ENCODE data around the gene ARHGEF12.
A peak's percentile ranks its signal among the peaks of the same experiment; 100 is the strongest.

Gene ARHGEF12

DNA sequence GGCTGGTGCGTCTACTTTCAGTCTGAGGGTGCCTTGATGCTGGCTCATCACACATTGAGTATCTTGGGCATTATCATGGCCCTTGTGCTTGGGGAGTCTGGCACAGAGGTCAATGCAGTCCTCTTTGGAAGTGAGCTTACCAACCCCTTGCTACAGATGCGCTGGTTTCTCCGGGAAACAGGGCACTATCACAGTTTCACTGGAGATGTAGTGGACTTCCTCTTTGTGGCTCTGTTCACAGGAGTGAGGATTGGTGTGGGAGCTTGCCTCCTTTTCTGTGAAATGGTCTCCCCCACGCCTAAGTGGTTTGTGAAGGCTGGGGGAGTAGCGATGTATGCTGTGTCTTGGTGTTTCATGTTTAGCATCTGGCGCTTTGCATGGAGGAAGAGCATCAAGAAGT lies 6.2 kb upstream of the ARHGEF12 start:
- Mint-ChIP-seq H3K4me1 (peaks cover 13 to 19% of the 10 kb centered on the region in 2 donors), H3K4me3 (no peak overlapping the region), H3K36me3 (peaks cover 0 to 4% of the 10 kb centered on the region in 2 donors), H3K27me3 (peaks cover 50 to 71% of the 10 kb centered on the region in 2 donors), H3K27ac (peak overlapping the region; percentile 31), H3K9me3 (no peaks in the 10 kb centered on the region)
- DNase-seq (no peak), ATAC-seq (replicated peaks) (no peak)

GRCh38 chr11:120331301-120331996 lies 4.8 kb upstream of the ARHGEF12 start:
- Mint-ChIP-seq H3K9me3 (no peaks in the 10 kb centered on the region), H3K4me3 (no peak overlapping the region), H3K27ac (no peak overlapping the region), H3K4me1 (peaks cover 12 to 16% of the 10 kb centered on the region in 2 donors), H3K27me3 (peaks cover 41 to 61% of the 10 kb centered on the region in 2 donors), H3K36me3 (peaks cover 0 to 4% of the 10 kb centered on the region in 2 donors)
- DNase-seq (no peak), ATAC-seq (replicated peaks) (no peak)

- H3K27ac Mint-ChIP-seq = no peak overlapping the region
- no peaks in the 10 kb centered on the region for H3K9me3 Mint-ChIP-seq
- peaks cover 0 to 4% of the 10 kb centered on the region in 2 donors for H3K36me3 Mint-ChIP-seq
- H3K4me1 Mint-ChIP-seq = peaks cover 14 to 23% of the 10 kb centered on the region in 2 donors
- no peak for DNase-seq
- no peak for ATAC-seq (replicated peaks)
- peaks cover 37 to 57% of the 10 kb centered on the region in 2 donors for H3K27me3 Mint-ChIP-seq
- no peak overlapping the region for H3K4me3 Mint-ChIP-seq
Observed at GRCh38 chr11:120332822-120333716, 3.1 kb upstream of the ARHGEF12 start.

- DNase-seq = no peak
- Mint-ChIP-seq H3K9me3 (no peaks in the 10 kb centered on the region), H3K4me1 (peaks cover 12 to 23% of the 10 kb centered on the region in 2 donors), H3K27me3 (peaks cover 33 to 51% of the 10 kb centered on the region in 2 donors), H3K4me3 (no peak overlapping the region), H3K27ac (no peak overlapping the region), H3K36me3 (peaks cover 0 to 4% of the 10 kb centered on the region in 2 donors)
- ATAC-seq (replicated peaks) = no peak
Observed at GRCh38 chr11:120333801-120334200, 2.4 kb upstream of the ARHGEF12 start.

GRCh38 chr11:120334332-120334731 lies 1.9 kb upstream of the ARHGEF12 start:
- no peak overlapping the region for H3K4me3 Mint-ChIP-seq
- H3K9me3 Mint-ChIP-seq = no peaks in the 10 kb centered on the region
- ATAC-seq (replicated peaks) (no peak), DNase-seq (no peak)
- H3K4me1 Mint-ChIP-seq = peaks cover 12 to 23% of the 10 kb centered on the region in 2 donors
- peaks cover 0 to 4% of the 10 kb centered on the region in 2 donors for H3K36me3 Mint-ChIP-seq
- H3K27me3 Mint-ChIP-seq = peaks cover 32 to 48% of the 10 kb centered on the region in 2 donors
- no peak overlapping the region for H3K27ac Mint-ChIP-seq

GRCh38 chr11:120334894-120335462 lies 1.2 kb upstream of the ARHGEF12 start:
- peaks cover 16 to 29% of the 10 kb centered on the region in 2 donors for H3K4me1 Mint-ChIP-seq
- ATAC-seq (replicated peaks) = peak; percentile 22 to 28
- DNase-seq = peak; percentile 47
- H3K9me3 Mint-ChIP-seq = no peaks in the 10 kb centered on the region
- H3K4me3 Mint-ChIP-seq = peak overlapping the region; percentile 66 to 93
- H3K27me3 Mint-ChIP-seq = peaks cover 36 to 48% of the 10 kb centered on the region in 2 donors
- no peak overlapping the region for H3K27ac Mint-ChIP-seq
- H3K36me3 Mint-ChIP-seq = peaks cover 3 to 4% of the 10 kb centered on the region in 2 donors

- peak overlapping the region; percentile 20 for H3K27ac Mint-ChIP-seq
- ATAC-seq (replicated peaks) (peak; percentile 39 to 45), DNase-seq (no peak)
- H3K4me1 Mint-ChIP-seq = peaks cover 16 to 29% of the 10 kb centered on the region in 2 donors
- peak overlapping the region; percentile 66 to 93 for H3K4me3 Mint-ChIP-seq
- H3K36me3 Mint-ChIP-seq = peaks cover 0 to 4% of the 10 kb centered on the region in 2 donors
- H3K9me3 Mint-ChIP-seq = no peaks in the 10 kb centered on the region
- peaks cover 32 to 48% of the 10 kb centered on the region in 2 donors for H3K27me3 Mint-ChIP-seq
Observed at GRCh38 chr11:120335556-120335907, 681 bp upstream of the ARHGEF12 start.

DNA sequence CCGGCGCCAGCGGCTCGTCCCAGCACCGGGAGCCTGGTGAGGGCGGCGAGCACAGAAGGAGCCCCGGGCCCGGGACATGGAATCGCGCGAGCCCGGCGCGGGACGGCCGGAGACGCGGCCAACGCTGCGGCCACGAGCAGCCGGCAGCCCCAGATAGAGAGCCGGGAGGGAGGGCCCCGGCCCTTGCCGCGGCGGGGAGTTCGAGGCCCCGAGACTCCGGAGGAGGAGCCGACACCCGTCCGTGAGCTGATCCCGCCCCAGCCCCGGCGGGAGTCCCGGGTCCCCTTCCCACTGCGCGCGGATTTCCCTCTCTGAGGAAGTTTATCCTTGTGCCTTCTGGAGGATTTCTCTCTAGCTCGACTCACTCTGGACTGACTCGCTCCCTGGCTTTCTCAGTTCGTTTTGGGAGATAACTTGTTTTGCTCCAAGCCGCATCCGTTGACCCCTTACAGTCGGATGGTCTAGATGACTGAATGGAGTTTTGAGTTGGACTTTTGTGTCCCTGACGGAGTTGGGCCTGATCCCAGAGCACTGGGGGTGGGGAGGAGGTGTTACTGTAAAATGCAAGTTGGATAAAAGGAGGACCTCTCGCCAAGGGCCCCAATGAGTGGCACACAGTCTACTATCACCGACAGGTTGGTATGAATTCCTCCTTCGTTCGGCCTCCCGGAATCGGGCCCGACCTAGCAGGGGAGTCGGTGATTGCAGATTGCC lies 585 bp downstream of the ARHGEF12 start:
- Mint-ChIP-seq H3K36me3 (peaks cover 0 to 4% of the 10 kb centered on the region in 2 donors), H3K27me3 (peaks cover 24 to 38% of the 10 kb centered on the region in 2 donors), H3K9me3 (no peaks in the 10 kb centered on the region), H3K27ac (peak overlapping the region; percentile 86), H3K4me3 (peak overlapping the region; percentile 92 to 93), H3K4me1 (peaks cover 16 to 29% of the 10 kb centered on the region in 2 donors)
- peak; percentile 42 for DNase-seq
- peak; percentile 69 to 70 for ATAC-seq (replicated peaks)

- peaks cover 19 to 36% of the 10 kb centered on the region in 2 donors for H3K4me1 Mint-ChIP-seq
- H3K27me3 Mint-ChIP-seq = peaks cover 30 to 42% of the 10 kb centered on the region in 2 donors
- peaks cover 0 to 2% of the 10 kb centered on the region in 2 donors for H3K9me3 Mint-ChIP-seq
- peak overlapping the region; percentile 86 for H3K27ac Mint-ChIP-seq
- H3K36me3 Mint-ChIP-seq = peaks cover 3 to 4% of the 10 kb centered on the region in 2 donors
- ATAC-seq (replicated peaks) (no peak), DNase-seq (no peak)
- H3K4me3 Mint-ChIP-seq = peak overlapping the region; percentile 92 to 93
Observed at GRCh38 chr11:120337355-120338106, 1.3 kb downstream of the ARHGEF12 start.

DNA sequence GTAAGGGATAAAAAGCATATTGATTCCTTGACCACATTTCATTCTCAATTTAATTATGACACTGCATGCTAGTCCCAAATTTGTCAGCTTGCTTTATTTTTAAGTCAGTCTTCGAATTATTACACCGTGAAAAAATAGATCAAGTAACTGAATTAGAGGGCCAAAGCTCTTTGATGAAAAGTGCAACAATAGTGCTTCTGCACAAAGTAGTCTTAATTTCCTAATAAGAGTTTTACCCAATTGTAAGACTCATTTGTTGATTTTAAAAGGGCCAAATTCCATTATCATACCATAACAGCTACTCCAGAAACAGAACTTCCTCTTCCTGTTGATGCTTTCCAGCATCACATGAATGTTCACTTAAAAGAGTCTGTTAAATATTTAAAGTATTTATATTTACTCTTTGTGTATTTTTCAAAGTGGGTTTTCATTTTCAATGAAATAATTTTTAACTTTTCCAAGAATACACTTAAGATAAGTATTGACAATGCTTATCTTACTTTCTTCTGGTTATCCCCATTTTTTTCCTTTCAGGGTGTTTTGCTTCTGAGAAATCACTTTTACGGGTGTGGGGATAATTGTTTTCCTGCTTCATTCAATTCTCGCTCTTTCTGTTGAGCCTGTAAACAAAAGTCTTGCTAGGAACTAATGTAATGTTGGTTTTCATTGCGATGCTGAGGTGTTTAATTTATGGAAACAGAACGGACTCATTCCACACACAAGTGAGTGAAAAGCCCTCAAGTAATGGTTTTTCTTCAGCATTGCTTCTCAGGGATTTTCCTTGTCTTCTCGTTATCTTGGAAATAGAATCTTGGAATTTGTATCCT lies 2.1 kb downstream of the ARHGEF12 start:
- ATAC-seq (replicated peaks) = no peak
- Mint-ChIP-seq H3K9me3 (peaks cover 0 to 2% of the 10 kb centered on the region in 2 donors), H3K27ac (no peak overlapping the region), H3K27me3 (peaks cover 31 to 38% of the 10 kb centered on the region in 2 donors), H3K4me3 (peak overlapping the region in 1 of 2 donors; percentile 93), H3K36me3 (peaks cover 4% of the 10 kb centered on the region in 2 donors), H3K4me1 (peaks cover 19 to 36% of the 10 kb centered on the region in 2 donors)
- no peak for DNase-seq

DNA sequence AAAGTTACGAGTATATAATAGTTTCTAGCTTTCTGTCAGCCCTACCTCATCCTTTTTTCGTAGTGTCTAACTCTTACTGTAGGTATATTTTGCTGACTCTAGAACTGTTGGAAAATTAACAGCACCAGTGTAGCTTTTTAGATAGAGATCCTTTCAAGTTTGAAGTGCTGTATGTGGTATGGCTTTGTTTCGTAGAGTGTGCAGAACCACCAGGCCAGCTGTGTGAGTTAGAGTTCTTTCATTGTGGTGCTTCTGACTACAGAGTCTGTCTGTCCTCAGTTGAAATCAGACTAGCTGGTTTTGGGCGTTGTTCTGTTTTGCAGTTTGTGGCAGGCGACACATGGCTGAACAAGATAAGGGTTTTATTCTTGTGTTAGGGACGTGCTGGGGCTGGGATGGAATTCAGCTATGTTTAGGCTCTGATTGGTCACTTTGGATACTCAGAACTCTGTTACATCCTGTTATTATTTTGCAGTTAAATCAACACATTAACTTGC lies 3.2 kb downstream of the ARHGEF12 start:
- peaks cover 22 to 46% of the 10 kb centered on the region in 2 donors for H3K4me1 Mint-ChIP-seq
- H3K27ac Mint-ChIP-seq = no peak overlapping the region
- peaks cover 0 to 2% of the 10 kb centered on the region in 2 donors for H3K9me3 Mint-ChIP-seq
- no peak for DNase-seq
- peaks cover 27 to 37% of the 10 kb centered on the region in 2 donors for H3K27me3 Mint-ChIP-seq
- no peak for ATAC-seq (replicated peaks)
- no peak overlapping the region for H3K4me3 Mint-ChIP-seq
- peaks cover 4% of the 10 kb centered on the region in 2 donors for H3K36me3 Mint-ChIP-seq

DNA sequence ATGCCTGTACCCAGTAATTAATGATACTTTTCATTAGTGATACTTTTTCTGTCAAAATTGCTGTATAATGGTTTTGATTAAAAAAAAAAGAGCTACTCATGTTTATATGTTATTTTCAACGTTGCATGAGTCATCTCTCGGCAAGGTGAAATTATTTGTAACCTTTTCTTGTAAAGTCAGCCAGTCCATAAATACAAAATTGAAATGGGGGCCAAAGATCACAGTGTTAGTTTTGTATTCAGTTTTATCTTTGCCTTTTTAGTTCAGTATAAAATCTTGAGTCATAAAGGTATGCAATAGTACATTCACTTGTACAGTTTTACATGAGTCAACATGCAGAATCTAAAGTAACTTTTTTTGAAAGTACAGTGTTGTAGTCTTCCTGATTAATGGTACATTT lies 4.3 kb downstream of the ARHGEF12 start:
- Mint-ChIP-seq H3K36me3 (peaks cover 4% of the 10 kb centered on the region in 2 donors), H3K4me3 (no peak overlapping the region), H3K27ac (no peak overlapping the region), H3K4me1 (peaks cover 27 to 48% of the 10 kb centered on the region in 2 donors), H3K27me3 (peaks cover 31 to 43% of the 10 kb centered on the region in 2 donors), H3K9me3 (peaks cover 0 to 2% of the 10 kb centered on the region in 2 donors)
- ATAC-seq (replicated peaks) (no peak), DNase-seq (no peak)
